Measurements from ENCODE around the gene BMP8A.

DNA sequence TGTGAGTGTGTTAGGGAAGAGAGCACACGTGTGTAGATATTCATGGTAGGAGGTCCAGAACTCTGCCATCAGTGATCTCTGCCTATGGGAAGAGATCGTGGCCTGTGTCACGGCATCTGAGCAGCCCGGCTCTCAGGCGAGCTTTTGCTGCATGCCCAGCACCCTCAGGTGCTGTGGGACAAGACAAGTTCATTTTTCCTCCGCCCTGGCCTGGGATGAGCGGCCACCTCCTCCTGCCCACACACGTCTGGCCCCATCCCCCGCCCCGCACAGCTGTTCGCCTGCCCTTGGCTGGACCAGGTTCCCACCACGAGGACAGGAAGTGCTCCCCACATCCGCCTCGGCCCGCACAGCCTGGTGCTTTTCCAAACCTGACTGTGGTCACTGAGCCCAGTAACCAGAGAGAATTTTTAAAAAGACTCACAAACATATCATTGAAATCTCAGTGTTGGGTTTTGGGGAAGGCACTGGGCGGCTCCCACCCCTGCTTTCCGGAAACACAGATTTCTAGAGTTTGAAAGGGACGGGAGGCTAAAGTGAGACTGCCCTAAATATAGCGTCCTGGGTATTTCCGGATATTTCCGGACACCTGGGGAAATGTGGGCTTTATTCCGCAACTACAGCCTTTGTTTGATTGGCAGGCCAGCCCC is 18.0 kb downstream of the BMP8A start:
- TF ChIP-seq TAF1 (IDR thresholded peaks at IDR 0.05; ENCODE audit: borderline replicate concordance, insufficient read depth, low read length) (no peak), POLR2AphosphoS5 (IDR thresholded peaks at IDR 0.05; ENCODE audit: low read depth, low read length) (no peak), REST (IDR thresholded peaks at IDR 0.05; ENCODE audit: insufficient read depth in 1 of 2, low read depth in 2 of 2, low read length in 2 of 2) (no peak)
